Lower leg skin (tissue), 3 donors: ENCODE results near the gene RNF34.

Source experiments
- POLR2A ChIP-seq, 2 donors: fragments of 450-650 bp; IDR thresholded peaks; one replicate each; pipeline ENCODE4 v1.6.1; 2016 to 2017; ENCODE audit warnings: antibody characterized with exemption in 2 of 2, mild to moderate bottlenecking in 1 of 2, moderate library complexity in 1 of 2
- TF ChIP-seq, protein P1 (sequence below), 3 donors: fragments of 450-650 bp; IDR thresholded peaks; one replicate each; pipeline ENCODE4 v1.5.1; 2016; ENCODE audit warnings: antibody characterized with exemption in 3 of 3, mild to moderate bottlenecking in 3 of 3, moderate library complexity in 2 of 3

DNA sequence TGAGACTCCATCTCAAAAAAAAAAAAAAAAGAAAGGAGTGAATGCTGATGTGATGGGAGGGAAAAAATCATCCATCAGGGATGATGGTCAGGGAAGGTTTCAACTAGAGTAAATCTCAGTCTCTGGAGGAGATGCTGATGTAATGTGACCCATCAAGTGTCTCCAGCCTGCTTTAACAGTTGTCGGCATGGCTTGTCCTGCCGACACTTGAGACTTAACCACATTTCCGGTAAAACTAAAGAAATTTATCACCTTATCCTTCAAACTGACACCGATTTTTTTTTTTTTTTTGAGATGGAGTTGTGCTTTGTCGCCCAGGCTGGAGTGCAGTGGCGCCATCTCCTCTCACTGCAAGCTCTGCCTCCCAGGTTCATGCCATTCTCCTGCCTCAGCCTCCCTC, 26.2 kb upstream of the RNF34 start:
- TF ChIP-seq, protein P1, sequence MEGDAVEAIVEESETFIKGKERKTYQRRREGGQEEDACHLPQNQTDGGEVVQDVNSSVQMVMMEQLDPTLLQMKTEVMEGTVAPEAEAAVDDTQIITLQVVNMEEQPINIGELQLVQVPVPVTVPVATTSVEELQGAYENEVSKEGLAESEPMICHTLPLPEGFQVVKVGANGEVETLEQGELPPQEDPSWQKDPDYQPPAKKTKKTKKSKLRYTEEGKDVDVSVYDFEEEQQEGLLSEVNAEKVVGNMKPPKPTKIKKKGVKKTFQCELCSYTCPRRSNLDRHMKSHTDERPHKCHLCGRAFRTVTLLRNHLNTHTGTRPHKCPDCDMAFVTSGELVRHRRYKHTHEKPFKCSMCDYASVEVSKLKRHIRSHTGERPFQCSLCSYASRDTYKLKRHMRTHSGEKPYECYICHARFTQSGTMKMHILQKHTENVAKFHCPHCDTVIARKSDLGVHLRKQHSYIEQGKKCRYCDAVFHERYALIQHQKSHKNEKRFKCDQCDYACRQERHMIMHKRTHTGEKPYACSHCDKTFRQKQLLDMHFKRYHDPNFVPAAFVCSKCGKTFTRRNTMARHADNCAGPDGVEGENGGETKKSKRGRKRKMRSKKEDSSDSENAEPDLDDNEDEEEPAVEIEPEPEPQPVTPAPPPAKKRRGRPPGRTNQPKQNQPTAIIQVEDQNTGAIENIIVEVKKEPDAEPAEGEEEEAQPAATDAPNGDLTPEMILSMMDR (IDR thresholded peaks at IDR 0.05): no peak
- no peak for TF ChIP-seq POLR2A (IDR thresholded peaks at IDR 0.05)
